GM12801 (cell line): ENCODE measurements around the gene SPATA2L.

Source experiments
- CTCF ChIP-seq: IDR thresholded peaks from one replicate; pipeline ENCODE4 v1.5.1; 2011; ENCODE audit warnings: control low read depth; ENCODE audit not compliant: insufficient read length; ENCODE audit errors: extremely low read depth

Gene SPATA2L

GRCh38 chr16:89700100-89700648, 1.3 kb downstream of the SPATA2L start:
- TF ChIP-seq CTCF, result no peak

GRCh38 chr16:89697616-89698331, 3.7 kb downstream of the SPATA2L start:
- no peak for TF ChIP-seq CTCF

GRCh38 chr16:89697161-89697615, 4.3 kb downstream of the SPATA2L start:
- TF ChIP-seq CTCF, result no peak

GRCh38 chr16:89696670-89697128, 4.8 kb downstream of the SPATA2L start:
- no peak for TF ChIP-seq CTCF

- no peak for TF ChIP-seq CTCF
These were observed 5.4 kb downstream of the SPATA2L start for GRCh38 chr16:89695875-89696669.

- no peak for TF ChIP-seq CTCF
These were observed 6.2 kb downstream of the SPATA2L start for GRCh38 chr16:89695086-89695874.
